IPS-18a (cell line): ENCODE results near the gene KRTAP10-11.
"Not testable (repeated sequence)": the region's sequence is repeated elsewhere in the genome, so short reads cannot be mapped to it uniquely, and the experiment has no call there.

Source experiments
- H3K27ac ChIP-seq: one replicate; pipeline ENCODE4 v1.5.1; 2013; ENCODE audit warnings: low read length
- H3K27me3 ChIP-seq: one replicate; pipeline ENCODE4 v1.6.1; 2013; ENCODE audit warnings: mild to moderate bottlenecking, low read length; ENCODE audit not compliant: control insufficient read depth, insufficient read depth
- H3K36me3 ChIP-seq: one replicate; pipeline ENCODE4 v1.6.1; 2013; ENCODE audit warnings: low read depth, low read length; ENCODE audit not compliant: control insufficient read depth
- H3K4me1 ChIP-seq: one replicate; pipeline ENCODE4 v1.6.1; 2013; ENCODE audit warnings: low read depth, low read length; ENCODE audit not compliant: control insufficient read depth
- H3K4me3 ChIP-seq: one replicate; pipeline ENCODE4 v1.5.1; 2013; ENCODE audit warnings: low read length
- H3K9ac ChIP-seq: one replicate; pipeline ENCODE4 v1.6.1; 2013; ENCODE audit warnings: mild to moderate bottlenecking, low read length, moderate library complexity
- H3K9me3 ChIP-seq: one replicate; pipeline ENCODE4 v1.6.1; 2013; ENCODE audit warnings: low read depth, low read length; ENCODE audit not compliant: control insufficient read depth

The KRTAP10-11 gene

GRCh38 chr21:44632067-44632466 is 14.1 kb upstream of the KRTAP10-11 start:
- H3K4me1 ChIP-seq = no peaks in the 10 kb centered on the region

GRCh38 chr21:44636209-44637017 is 9.8 kb upstream of the KRTAP10-11 start:
- no peaks in the 10 kb centered on the region for H3K36me3 ChIP-seq
- H3K4me1 ChIP-seq = no peaks in the 10 kb centered on the region
- no peak overlapping the region for H3K9ac ChIP-seq
- H3K4me3 ChIP-seq = no peak overlapping the region
- H3K27ac ChIP-seq = no peak overlapping the region
- H3K9me3 ChIP-seq = no peaks in the 10 kb centered on the region
- H3K27me3 ChIP-seq = no peaks in the 10 kb centered on the region

More at GRCh38 chr21:44632067-44632466, 14.1 kb upstream of the KRTAP10-11 start:
- no peak overlapping the region for H3K27ac ChIP-seq
- no peak overlapping the region for H3K9ac ChIP-seq
- no peaks in the 10 kb centered on the region for H3K9me3 ChIP-seq
- no peaks in the 10 kb centered on the region for H3K36me3 ChIP-seq
- H3K27me3 ChIP-seq = no peaks in the 10 kb centered on the region
- no peak overlapping the region for H3K4me3 ChIP-seq

- H3K36me3 ChIP-seq = no peaks in the 10 kb centered on the region
- H3K4me3 ChIP-seq = no peak within 1 kb of the TSS
- no peaks in the 10 kb centered on the region for H3K9me3 ChIP-seq
- no peaks in the 10 kb centered on the region for H3K27me3 ChIP-seq
- no peaks in the 10 kb centered on the region for H3K4me1 ChIP-seq
- H3K9ac ChIP-seq = no peak within 1 kb of the TSS
- H3K27ac ChIP-seq = no peak within 1 kb of the TSS
These were observed 9.0 kb upstream of the KRTAP10-11 start, which contains the start of gene KRTAP10-10 for GRCh38 chr21:44637018-44637850. TSS of gene KRTAP10-10 (plus strand) at chr21:44637356. CDS start at chr21:44637418, 62 bp downstream.

- not testable (repeated sequence) for H3K9me3 ChIP-seq, H3K4me3 ChIP-seq, H3K27ac ChIP-seq, H3K36me3 ChIP-seq, H3K4me1 ChIP-seq, H3K27me3 ChIP-seq, H3K9ac ChIP-seq
These were observed 8.3 kb upstream of the KRTAP10-11 start for GRCh38 chr21:44637851-44638348.

GRCh38 chr21:44638506-44639330 is 7.5 kb upstream of the KRTAP10-11 start:
- H3K36me3 ChIP-seq, H3K27me3 ChIP-seq, H3K4me3 ChIP-seq, H3K9me3 ChIP-seq, H3K4me1 ChIP-seq, H3K9ac ChIP-seq, H3K27ac ChIP-seq: not testable (repeated sequence)

GRCh38 chr21:44639331-44639655 is 6.9 kb upstream of the KRTAP10-11 start:
- no peak overlapping the region for H3K27ac ChIP-seq
- H3K9me3 ChIP-seq = peaks cover 1% of the 10 kb centered on the region
- no peak overlapping the region for H3K4me3 ChIP-seq
- no peak overlapping the region for H3K9ac ChIP-seq
- H3K36me3 ChIP-seq = no peaks in the 10 kb centered on the region
- no peaks in the 10 kb centered on the region for H3K4me1 ChIP-seq
- H3K27me3 ChIP-seq = no peaks in the 10 kb centered on the region

- Histone ChIP-seq H3K27ac (no peak overlapping the region), H3K4me1 (no peaks in the 10 kb centered on the region), H3K27me3 (no peaks in the 10 kb centered on the region), H3K9ac (no peak overlapping the region), H3K4me3 (no peak overlapping the region), H3K9me3 (peaks cover 10% of the 10 kb centered on the region), H3K36me3 (no peaks in the 10 kb centered on the region)
These were observed 5.5 kb upstream of the KRTAP10-11 start for GRCh38 chr21:44640761-44641160.

GRCh38 chr21:44643741-44644310 is 2.4 kb upstream of the KRTAP10-11 start:
- H3K36me3 ChIP-seq = no peaks in the 10 kb centered on the region
- no peak overlapping the region for H3K27ac ChIP-seq
- H3K9me3 ChIP-seq = peaks cover 10% of the 10 kb centered on the region
- no peaks in the 10 kb centered on the region for H3K27me3 ChIP-seq
- peaks cover 4% of the 10 kb centered on the region for H3K4me1 ChIP-seq
- no peak overlapping the region for H3K9ac ChIP-seq
- H3K4me3 ChIP-seq = no peak overlapping the region

- no peaks in the 10 kb centered on the region for H3K27me3 ChIP-seq
These were observed 1.3 kb upstream of the KRTAP10-11 start for GRCh38 chr21:44644878-44645277.

GRCh38 chr21:44647222-44647552 is 973 bp downstream of the KRTAP10-11 start:
- H3K27me3 ChIP-seq = no peaks in the 10 kb centered on the region
- no peaks in the 10 kb centered on the region for H3K36me3 ChIP-seq
- peaks cover 10% of the 10 kb centered on the region for H3K9me3 ChIP-seq
- H3K27ac ChIP-seq = no peak overlapping the region
- no peak overlapping the region for H3K4me3 ChIP-seq
- H3K9ac ChIP-seq = no peak overlapping the region
- peaks cover 4% of the 10 kb centered on the region for H3K4me1 ChIP-seq

More at GRCh38 chr21:44644878-44645277, 1.3 kb upstream of the KRTAP10-11 start:
- Histone ChIP-seq H3K4me3 (no peak overlapping the region), H3K4me1 (peaks cover 4% of the 10 kb centered on the region), H3K27ac (no peak overlapping the region), H3K9ac (no peak overlapping the region), H3K9me3 (peaks cover 10% of the 10 kb centered on the region), H3K36me3 (no peaks in the 10 kb centered on the region)
